MCF 10A (cell line): Measurements from ENCODE around the gene RAET1E. TPM values are rescaled to one million over a fixed set of nuclear protein-coding genes. Genes with fewer than 3 reads are reported as not detected.
A peak's percentile ranks its signal among the peaks of the same experiment; 100 is the strongest.
"Not testable (repeated sequence)": the region's sequence is repeated elsewhere in the genome, so short reads cannot be mapped to it uniquely, and the experiment has no call there.

Experiments used
- BruUV-seq: library from RNA; stranded (reverse); fragments of 400-500 nt; replicated peaks from 2 replicates; lab custom pipeline; 2021; lab: Mats Ljungman, UMichigan
- CTCF ChIA-PET: fragments of 300-600 bp; sonication (Branson Sonifier 250); formaldehyde crosslinking; extraction: SDS; loops from one replicate; lab custom pipeline; 2021; ENCODE audit warnings: antibody characterized with exemption, inconsistent platforms; lab: Yijun Ruan, JAX
- POLR2A ChIA-PET: fragments of 300-600, 350-650 bp; sonication (Branson Sonifier 250); formaldehyde crosslinking; extraction: SDS; loops from one replicate; lab custom pipeline; 2020; ENCODE audit warnings: antibody characterized with exemption, inconsistent platforms; lab: Yijun Ruan, JAX
- DNase-seq: peaks from one replicate; pipeline ENCODE4 v3.0.0-alpha.2; 2018; ENCODE audit not compliant: unreplicated experiment
- H3K27ac Mint-ChIP-seq: one replicate; pipeline ENCODE4 v1.8.0; 2022; ENCODE audit warnings: mild to moderate bottlenecking, low read depth, mixed read lengths; ENCODE audit not compliant: unreplicated experiment
- H3K27me3 Mint-ChIP-seq: one replicate; pipeline ENCODE4 v1.8.0; 2022; ENCODE audit warnings: mixed read lengths; ENCODE audit not compliant: insufficient read depth, unreplicated experiment
- H3K36me3 Mint-ChIP-seq: one replicate; pipeline ENCODE4 v1.8.0; 2022; ENCODE audit warnings: mild to moderate bottlenecking, moderate library complexity, mixed read lengths; ENCODE audit not compliant: insufficient read depth, unreplicated experiment
- H3K4me1 Mint-ChIP-seq: one replicate; pipeline ENCODE4 v1.8.0; 2022; ENCODE audit warnings: mixed read lengths; ENCODE audit not compliant: insufficient read depth, unreplicated experiment
- H3K4me3 Mint-ChIP-seq: one replicate; pipeline ENCODE4 v1.8.0; 2022; ENCODE audit warnings: mild to moderate bottlenecking, moderate library complexity, mixed read lengths; ENCODE audit not compliant: unreplicated experiment
- H3K9me3 Mint-ChIP-seq: one replicate; pipeline ENCODE4 v1.8.0; 2022; ENCODE audit warnings: mixed read lengths; ENCODE audit not compliant: unreplicated experiment
- intact Hi-C: fragments of 100-400 bp; cut with micrococcal nuclease; formaldehyde crosslinking; loops from 2 replicates; pipeline ENCODE4 v1.14.1; 2022
- total RNA-seq: library from RNA; stranded (reverse); gene quantifications from 2 replicates; pipeline ENCODE4 v1.2.3, GENCODE V29; 2022
- TF ChIP-seq, protein P1 (sequence below): fragments of 200-600 bp; IDR thresholded peaks from one replicate; pipeline ENCODE4 v1.8.0; 2022; ENCODE audit warnings: antibody characterized with exemption, mild to moderate bottlenecking; ENCODE audit not compliant: unreplicated experiment

RAET1E gene
- total RNA-seq, 1 experiment from 2014 or later, result 37.6 TPM

DNA sequence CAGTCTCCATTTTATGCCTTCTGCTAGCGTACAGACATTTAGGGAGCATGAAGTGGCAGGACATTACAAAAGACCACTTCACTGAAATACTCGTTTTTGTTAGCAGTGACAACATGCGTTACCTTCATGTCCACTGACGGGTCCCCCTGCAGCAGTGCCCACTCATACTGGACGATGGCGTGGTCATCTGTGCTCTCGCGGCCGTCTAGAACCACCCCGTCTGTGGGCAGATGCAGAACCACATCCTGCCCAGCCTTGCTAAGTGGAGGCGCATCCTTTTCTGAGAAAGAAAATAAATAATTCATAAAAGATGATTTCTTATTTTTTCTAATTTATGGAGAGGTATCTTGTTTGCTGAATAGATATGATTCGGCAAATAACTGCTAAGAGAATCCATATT is 45.0 kb downstream of the RAET1E start:
- Mint-ChIP-seq H3K4me3 (no peak overlapping the region), H3K27me3 (no peaks in the 10 kb centered on the region), H3K9me3 (no peaks in the 10 kb centered on the region), H3K27ac (peak overlapping the region; percentile 87), H3K36me3 (peaks cover 6% of the 10 kb centered on the region), H3K4me1 (peaks cover 63% of the 10 kb centered on the region)
- ChIA-PET POLR2A (interaction anchor here (0.5 to 2.6 kb wide), 5 partner anchors 36 to 207 kb away, joined by 3 to 9 read pairs (median 5); no protein-coding TSS in a partner anchor), CTCF (interaction anchor here (1.2 to 2.5 kb wide), 2 partner anchors 9 to 12 kb away, joined by 4 to 9 read pairs; no protein-coding TSS in a partner anchor)
- TF ChIP-seq, protein P1, sequence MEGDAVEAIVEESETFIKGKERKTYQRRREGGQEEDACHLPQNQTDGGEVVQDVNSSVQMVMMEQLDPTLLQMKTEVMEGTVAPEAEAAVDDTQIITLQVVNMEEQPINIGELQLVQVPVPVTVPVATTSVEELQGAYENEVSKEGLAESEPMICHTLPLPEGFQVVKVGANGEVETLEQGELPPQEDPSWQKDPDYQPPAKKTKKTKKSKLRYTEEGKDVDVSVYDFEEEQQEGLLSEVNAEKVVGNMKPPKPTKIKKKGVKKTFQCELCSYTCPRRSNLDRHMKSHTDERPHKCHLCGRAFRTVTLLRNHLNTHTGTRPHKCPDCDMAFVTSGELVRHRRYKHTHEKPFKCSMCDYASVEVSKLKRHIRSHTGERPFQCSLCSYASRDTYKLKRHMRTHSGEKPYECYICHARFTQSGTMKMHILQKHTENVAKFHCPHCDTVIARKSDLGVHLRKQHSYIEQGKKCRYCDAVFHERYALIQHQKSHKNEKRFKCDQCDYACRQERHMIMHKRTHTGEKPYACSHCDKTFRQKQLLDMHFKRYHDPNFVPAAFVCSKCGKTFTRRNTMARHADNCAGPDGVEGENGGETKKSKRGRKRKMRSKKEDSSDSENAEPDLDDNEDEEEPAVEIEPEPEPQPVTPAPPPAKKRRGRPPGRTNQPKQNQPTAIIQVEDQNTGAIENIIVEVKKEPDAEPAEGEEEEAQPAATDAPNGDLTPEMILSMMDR, result no peak
- no peak for DNase-seq
- BruUV-seq, result no TSS peak
- intact Hi-C loops, result no loop called here

DNA sequence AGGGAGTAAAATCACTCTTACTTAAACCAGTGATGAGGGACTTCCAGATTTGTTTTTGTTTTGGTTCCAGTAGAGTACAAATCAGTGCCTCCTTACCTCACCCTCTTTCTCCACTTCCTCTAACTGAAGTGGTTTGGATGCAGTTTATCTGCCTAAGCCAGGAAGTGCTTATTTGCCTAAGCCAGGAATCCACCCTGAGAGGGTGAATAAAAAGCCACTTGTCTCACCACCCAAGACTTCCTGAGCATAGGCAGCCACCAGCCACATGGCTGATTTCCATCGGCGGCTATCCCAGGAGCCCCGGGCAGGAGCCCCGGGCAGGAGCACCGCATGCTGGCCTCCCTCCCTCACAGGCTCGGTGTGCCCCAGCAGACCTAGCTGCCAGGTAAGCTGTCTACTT is 45.7 kb downstream of the RAET1E start:
- peak overlapping the region; percentile 87 for H3K27ac Mint-ChIP-seq
- H3K4me3 Mint-ChIP-seq, result no peak overlapping the region
- peaks cover 66% of the 10 kb centered on the region for H3K4me1 Mint-ChIP-seq
- no peaks in the 10 kb centered on the region for H3K27me3 Mint-ChIP-seq
- ChIA-PET POLR2A (interaction anchor here (0.7 to 2.6 kb wide), 2 partner anchors 36 to 44 kb away, joined by 6 to 9 read pairs; no protein-coding TSS in a partner anchor), CTCF (interaction anchor here (1.2 kb wide), 1 partner anchor 12 kb away, joined by 4 read pairs; no protein-coding TSS in a partner anchor)
- H3K36me3 Mint-ChIP-seq, result peaks cover 6% of the 10 kb centered on the region
- intact Hi-C loops, result no loop called here
- peak; percentile 52 for DNase-seq
- H3K9me3 Mint-ChIP-seq, result no peaks in the 10 kb centered on the region
- no TSS peak for BruUV-seq
- TF ChIP-seq, protein P1, result no peak

DNA sequence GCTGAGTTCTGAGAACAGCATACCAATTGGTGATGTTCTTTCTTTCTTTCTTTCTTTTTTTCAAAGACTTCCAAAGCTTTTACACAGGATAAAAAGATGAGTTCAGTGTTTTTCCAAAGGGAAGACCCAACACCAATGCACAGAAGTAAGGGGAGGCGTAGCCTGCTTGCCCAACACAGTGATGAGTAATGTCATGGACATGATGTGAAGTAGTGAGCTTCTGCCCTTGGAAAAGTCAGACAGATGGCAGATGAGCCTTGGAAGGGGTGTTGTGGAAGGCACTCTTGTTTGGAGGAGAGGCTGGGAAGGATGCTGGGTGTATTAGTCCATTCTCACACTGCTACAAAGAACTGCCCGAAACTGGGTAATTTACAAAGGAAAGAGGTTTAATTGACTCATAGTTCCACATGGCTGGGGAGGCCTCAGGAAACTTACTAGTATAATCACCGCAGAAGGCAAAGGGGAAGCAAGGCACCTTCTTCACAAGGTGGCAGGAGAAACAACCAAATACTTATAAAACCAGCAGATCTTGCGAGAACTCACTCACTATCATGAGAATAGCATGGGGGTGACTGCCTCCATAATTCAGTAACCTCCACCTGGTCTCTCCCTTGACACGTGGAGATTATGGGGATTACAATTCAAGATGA is 46.3 kb downstream of the RAET1E start:
- POLR2A ChIA-PET, result interaction anchor here (0.5 to 2.1 kb wide), 3 partner anchors 12 to 224 kb away, joined by 3 to 8 read pairs (median 3); no protein-coding TSS in a partner anchor
- TF ChIP-seq, protein P1, result no peak
- Mint-ChIP-seq H3K4me1 (peaks cover 63% of the 10 kb centered on the region), H3K27me3 (no peaks in the 10 kb centered on the region), H3K9me3 (no peaks in the 10 kb centered on the region), H3K36me3 (peaks cover 6% of the 10 kb centered on the region), H3K4me3 (peak overlapping the region; percentile 40), H3K27ac (peak overlapping the region; percentile 87)
- intact Hi-C loops, result no loop called here
- CTCF ChIA-PET, result interaction anchor here (0.5 to 0.6 kb wide), 2 partner anchors 116 to 838 kb away, joined by 3 to 5 read pairs; no protein-coding TSS in a partner anchor
- peak; percentile 68 for DNase-seq
- no TSS peak for BruUV-seq

DNA sequence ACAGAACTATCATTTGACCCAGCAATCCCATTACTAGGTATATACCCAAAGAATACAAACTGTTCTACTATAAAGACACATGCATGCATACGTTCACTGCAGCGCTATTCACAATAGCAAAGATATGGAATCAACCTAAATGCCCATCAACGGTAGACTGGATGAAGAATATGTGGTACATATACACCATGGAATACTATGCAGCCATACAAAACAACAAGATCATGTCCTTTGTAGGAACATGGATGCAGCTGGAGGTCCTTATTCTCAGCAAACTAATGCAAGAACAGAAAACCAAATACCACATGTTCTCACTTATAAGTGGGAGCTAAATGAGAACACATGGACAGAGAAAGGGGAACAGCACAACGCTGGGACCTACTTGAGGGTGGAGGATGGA is 49.6 kb downstream of the RAET1E start:
- CTCF ChIA-PET, result interaction anchor here (0.8 to 1.9 kb wide), 5 partner anchors 9 to 76 kb away, joined by 3 to 12 read pairs (median 5); partner anchors contain the start of gene LRP11
- H3K27me3 Mint-ChIP-seq, H3K36me3 Mint-ChIP-seq, H3K27ac Mint-ChIP-seq, H3K9me3 Mint-ChIP-seq, BruUV-seq, DNase-seq, H3K4me3 Mint-ChIP-seq: not testable (repeated sequence)
- POLR2A ChIA-PET, result interaction anchor here (2.6 to 14.2 kb wide), 2 partner anchors 12 to 42 kb away, joined by 13 to 255 read pairs; partner anchors contain the start of gene LRP11
- intact Hi-C loops, result loop anchor here (10.0 kb wide), 1 partner anchor 166 kb away; no protein-coding TSS in a partner anchor
- peaks cover 61% of the 10 kb centered on the region for H3K4me1 Mint-ChIP-seq

Other genes with a start within 250 kb of the RAET1E start
- gene KATNA1, start 249.4 kb downstream of the RAET1E start, total RNA-seq, result 23.2 and 25.8 TPM in 2 replicates
- 28.8 and 34.3 TPM in 2 replicates for gene LATS1, start 180.0 kb downstream of the RAET1E start, total RNA-seq
- gene NUP43, start 151.6 kb downstream of the RAET1E start, total RNA-seq, result 47.8 and 50.5 TPM in 2 replicates
- gene PCMT1, start 148.4 kb downstream of the RAET1E start, total RNA-seq, result 117 and 121 TPM in 2 replicates
- gene LRP11, start 33.8 kb downstream of the RAET1E start, total RNA-seq, result 38.1 and 46.1 TPM in 2 replicates
- gene RAET1G, start 25.0 kb upstream of the RAET1E start, total RNA-seq, result 8.3 and 9.9 TPM in 2 replicates
- gene ULBP2, start 43.9 kb upstream of the RAET1E start, total RNA-seq, result 3.1 and 5.2 TPM in 2 replicates
- gene ULBP1, start 65.8 kb upstream of the RAET1E start, total RNA-seq, result not detected in 2 replicates
- 1.2 TPM in 2 replicates for gene RAET1L, start 127.4 kb upstream of the RAET1E start, total RNA-seq
- gene ULBP3, start 171.0 kb upstream of the RAET1E start, total RNA-seq, result 4.9 and 6.3 TPM in 2 replicates
- gene PPP1R14C, start 244.9 kb upstream of the RAET1E start, total RNA-seq, result 32.0 and 38.7 TPM in 2 replicates